ENCODE measurements around the gene ZEB2. TPM values are rescaled to one million over a fixed set of nuclear protein-coding genes. Genes with fewer than 3 reads are reported as not detected.

The ZEB2 gene
- total and polyA plus RNA-seq, 2 of the 13 experiments (the other 11 are each of a cell fraction or from before 2014, with no cell fraction given) = 0.07 TPM; not detected in 1

DNA sequence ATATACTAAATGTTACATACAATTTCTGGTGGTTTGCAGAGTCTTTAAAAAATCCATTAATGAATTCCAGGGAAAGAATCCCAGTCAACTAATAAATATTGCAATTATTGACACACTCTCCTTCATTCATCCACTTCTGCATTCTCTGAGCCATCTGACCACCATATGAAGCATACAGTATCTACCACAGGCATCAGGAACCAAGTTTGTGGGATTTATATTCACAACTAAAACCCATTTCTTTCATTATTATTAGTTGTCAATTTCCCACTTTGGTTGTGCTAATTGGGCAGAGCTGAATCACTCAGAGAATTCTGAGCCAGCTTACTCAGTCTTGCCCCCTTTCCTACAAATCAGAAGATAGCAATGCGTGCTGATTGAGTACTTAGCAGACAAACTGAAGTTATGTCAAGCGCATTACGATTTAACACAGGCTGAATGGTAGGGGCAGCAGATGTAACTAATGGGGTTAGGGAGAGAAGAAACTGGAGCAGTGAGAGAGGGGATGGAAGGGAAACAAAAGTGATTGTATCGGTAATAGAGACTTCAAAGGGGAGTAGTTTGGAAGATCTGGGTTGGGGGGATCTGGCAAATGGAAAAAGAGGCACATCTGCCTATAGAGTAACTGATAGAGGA, 52.3 kb downstream of the ZEB2 start:
- no peak for FAIRE-seq
- BruUV-seq (replicated peaks) = no TSS peak
- no peak for ATAC-seq
- TF ChIP-seq CAMTA2 (CRISPR knock-in tag; IDR thresholded peaks at IDR 0.05; ENCODE audit: borderline replicate concordance) (no peak), GMEB2 (CRISPR knock-in tag; IDR thresholded peaks at IDR 0.05; ENCODE audit: low read depth) (no peak), NR2F1 (CRISPR knock-in tag; IDR thresholded peaks at IDR 0.05) (no peak), ZBTB43 (CRISPR knock-in tag; conservative IDR thresholded peaks at IDR 0.05) (no peak), FOXA1 (IDR thresholded peaks at IDR 0.05) (no peak), FOXA1 (CRISPR knock-in tag; IDR thresholded peaks at IDR 0.05) (no peak), MEIS1 (CRISPR knock-in tag; IDR thresholded peaks at IDR 0.05; ENCODE audit: borderline replicate concordance) (no peak), POGK (CRISPR knock-in tag; conservative IDR thresholded peaks at IDR 0.05) (no peak), TRIM22 (IDR thresholded peaks at IDR 0.05) (no peak), ZNF543 (CRISPR knock-in tag; IDR thresholded peaks at IDR 0.05) (no peak)
- TF ChIP-seq, protein P1, sequence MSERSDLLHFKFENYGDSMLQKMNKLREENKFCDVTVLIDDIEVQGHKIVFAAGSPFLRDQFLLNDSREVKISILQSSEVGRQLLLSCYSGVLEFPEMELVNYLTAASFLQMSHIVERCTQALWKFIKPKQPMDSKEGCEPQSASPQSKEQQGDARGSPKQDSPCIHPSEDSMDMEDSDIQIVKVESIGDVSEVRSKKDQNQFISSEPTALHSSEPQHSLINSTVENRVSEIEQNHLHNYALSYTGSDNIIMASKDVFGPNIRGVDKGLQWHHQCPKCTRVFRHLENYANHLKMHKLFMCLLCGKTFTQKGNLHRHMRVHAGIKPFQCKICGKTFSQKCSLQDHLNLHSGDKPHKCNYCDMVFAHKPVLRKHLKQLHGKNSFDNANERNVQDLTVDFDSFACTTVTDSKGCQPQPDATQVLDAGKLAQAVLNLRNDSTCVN (CRISPR knock-in tag; IDR thresholded peaks at IDR 0.05; ENCODE audit: borderline replicate concordance) = no peak
- TF ChIP-seq, protein P2, sequence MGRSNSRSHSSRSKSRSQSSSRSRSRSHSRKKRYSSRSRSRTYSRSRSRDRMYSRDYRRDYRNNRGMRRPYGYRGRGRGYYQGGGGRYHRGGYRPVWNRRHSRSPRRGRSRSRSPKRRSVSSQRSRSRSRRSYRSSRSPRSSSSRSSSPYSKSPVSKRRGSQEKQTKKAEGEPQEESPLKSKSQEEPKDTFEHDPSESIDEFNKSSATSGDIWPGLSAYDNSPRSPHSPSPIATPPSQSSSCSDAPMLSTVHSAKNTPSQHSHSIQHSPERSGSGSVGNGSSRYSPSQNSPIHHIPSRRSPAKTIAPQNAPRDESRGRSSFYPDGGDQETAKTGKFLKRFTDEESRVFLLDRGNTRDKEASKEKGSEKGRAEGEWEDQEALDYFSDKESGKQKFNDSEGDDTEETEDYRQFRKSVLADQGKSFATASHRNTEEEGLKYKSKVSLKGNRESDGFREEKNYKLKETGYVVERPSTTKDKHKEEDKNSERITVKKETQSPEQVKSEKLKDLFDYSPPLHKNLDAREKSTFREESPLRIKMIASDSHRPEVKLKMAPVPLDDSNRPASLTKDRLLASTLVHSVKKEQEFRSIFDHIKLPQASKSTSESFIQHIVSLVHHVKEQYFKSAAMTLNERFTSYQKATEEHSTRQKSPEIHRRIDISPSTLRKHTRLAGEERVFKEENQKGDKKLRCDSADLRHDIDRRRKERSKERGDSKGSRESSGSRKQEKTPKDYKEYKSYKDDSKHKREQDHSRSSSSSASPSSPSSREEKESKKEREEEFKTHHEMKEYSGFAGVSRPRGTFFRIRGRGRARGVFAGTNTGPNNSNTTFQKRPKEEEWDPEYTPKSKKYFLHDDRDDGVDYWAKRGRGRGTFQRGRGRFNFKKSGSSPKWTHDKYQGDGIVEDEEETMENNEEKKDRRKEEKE (IDR thresholded peaks at IDR 0.05) = no peak

More for the DNA sequence above, 52.3 kb downstream of the ZEB2 start:
- Histone ChIP-seq H3K9me3 (ENCODE audit: low read length) (no peaks in the 10 kb centered on the region), H3K9ac (ENCODE audit: insufficient read depth, low read depth, low read length) (no peak overlapping the region), H3K27me3 (ENCODE audit: control insufficient read depth in 1 of 2, insufficient read depth in 2 of 2, low read length in 2 of 2) (no peaks in the 10 kb centered on the region), H2AFZ (ENCODE audit: low read length) (no peak overlapping the region), H3K4me1 (ENCODE audit: insufficient read depth, low read length) (no peaks in the 10 kb centered on the region), H3K4me3 (replicated peaks in 1 of 3; ENCODE audit: insufficient read depth in 1 of 3, low read depth in 2 of 3, low read length in 3 of 3) (no peak overlapping the region), H3K79me2 (ENCODE audit: insufficient read depth, low read length) (no peaks in the 10 kb centered on the region), H4K20me1 (ENCODE audit: insufficient read depth, low read length) (no peaks in the 10 kb centered on the region), H3K4me2 (ENCODE audit: low read depth, low read length) (no peak overlapping the region), H3K36me3 (replicated peaks in 1 of 2; ENCODE audit: control insufficient read depth in 1 of 2, insufficient read depth in 2 of 2, low read length in 2 of 2) (no peaks in the 10 kb centered on the region), H3K27ac (ENCODE audit: extremely low read length, insufficient read depth, low read length) (no peak overlapping the region)
- CTCF ChIA-PET (ENCODE audit: low intra/inter-chr PET ratio, low total read pairs) = no interaction called here
- 27% methylated on average over 4 of the region's 4 CpGs for WGBS (ENCODE audit: low lambda C conversion rate)
- DNase-seq (ENCODE audit: low spot score) = no peak
- intact Hi-C loops (cut with micrococcal nuclease; ENCODE audit: unreplicated experiment) = no loop called here
- POLR2A ChIA-PET = no interaction called here
- in situ Hi-C loops (cut with HindIII; ENCODE audit: extremely low pct_ligation_motif_present, low pct_unique_long_range_greater_than_20kb) = no loop called here

All from HepG2 (cell line).